OCI-M2 (cell line): Measurements from ENCODE around the gene TRIM7.
"Not testable (repeated sequence)": the region's sequence is repeated elsewhere in the genome, so short reads cannot be mapped to it uniquely, and the experiment has no call there.

Experiments
- DNase-seq: peaks from one replicate; lab custom pipeline; 2025; ENCODE audit not compliant: unreplicated experiment; lab: John Stamatoyannopoulos, UW

Gene TRIM7

GRCh38 chr5:181173420-181174342, 31.3 kb downstream of the TRIM7 start:
- DNase-seq: no peak

- no peak for DNase-seq
Measured at GRCh38 chr5:181173027-181173419, 32.0 kb downstream of the TRIM7 start.

- DNase-seq: no peak
Measured at GRCh38 chr5:181171782-181172181, 33.2 kb downstream of the TRIM7 start.

GRCh38 chr5:181170996-181171395, 34.0 kb downstream of the TRIM7 start:
- DNase-seq: no peak

GRCh38 chr5:181170237-181170825, 34.7 kb downstream of the TRIM7 start:
- no peak for DNase-seq

GRCh38 chr5:181169459-181170236, 35.3 kb downstream of the TRIM7 start:
- not testable (repeated sequence) for DNase-seq

- DNase-seq: no peak
Measured at GRCh38 chr5:181168595-181169118, 36.3 kb downstream of the TRIM7 start.

GRCh38 chr5:181167814-181168488, 37.0 kb downstream of the TRIM7 start:
- DNase-seq: no peak

- DNase-seq: no peak
Measured at GRCh38 chr5:181166812-181167733, 37.9 kb downstream of the TRIM7 start.

GRCh38 chr5:181164076-181164952, 40.7 kb downstream of the TRIM7 start:
- no peak for DNase-seq

GRCh38 chr5:181163487-181164075, 41.4 kb downstream of the TRIM7 start:
- no peak for DNase-seq

- no peak for DNase-seq
Measured at GRCh38 chr5:181161534-181162175, 43.3 kb downstream of the TRIM7 start.

GRCh38 chr5:181160755-181161533, 44.1 kb downstream of the TRIM7 start:
- not testable (repeated sequence) for DNase-seq

GRCh38 chr5:181160152-181160754, 44.7 kb downstream of the TRIM7 start:
- no peak for DNase-seq

- peak; percentile 44 for DNase-seq
Measured at GRCh38 chr5:181159286-181160151, 45.5 kb downstream of the TRIM7 start.

GRCh38 chr5:181158869-181159268, 46.1 kb downstream of the TRIM7 start:
- no peak for DNase-seq
